Right kidney (tissue), 9 donors: ENCODE results near the gene SALL1.

Source experiments
- DNase-seq: peaks from one replicate; pipeline ENCODE4 v3.0.0-alpha.2; 2016
- long read RNA-seq, 8 donors: transcript quantifications; one replicate each; lab custom pipeline, GENCODE V29; 2026

The SALL1 gene
- long read RNA-seq, donor 1, full-length matches to known transcripts = 1 of 97 reads
- long read RNA-seq, donor 1, partial matches to known transcripts = 96 of 97 reads
- long read RNA-seq, donor 1, other reads (novel, unspliced or antisense) = 0 of 97 reads
- long read RNA-seq, donor 2, full-length matches to known transcripts = 1 of 48 reads
- long read RNA-seq, donor 2, partial matches to known transcripts = 47 of 48 reads
- long read RNA-seq, donor 2, other reads (novel, unspliced or antisense) = 0 of 48 reads
- long read RNA-seq, donor 3, partial matches to known transcripts = 34 of 35 reads
- long read RNA-seq, donor 3, other reads (novel, unspliced or antisense) = 0 of 35 reads
- long read RNA-seq, donor 4, partial matches to known transcripts = 88 of 88 reads
- long read RNA-seq, donor 4, other reads (novel, unspliced or antisense) = 0 of 88 reads
- long read RNA-seq, donor 5, full-length matches to known transcripts = 4 of 79 reads
- long read RNA-seq, donor 5, partial matches to known transcripts = 75 of 79 reads
- long read RNA-seq, donor 5, other reads (novel, unspliced or antisense) = 0 of 79 reads
- long read RNA-seq, donor 6, partial matches to known transcripts = 50 of 51 reads
- long read RNA-seq, donor 6, other reads (novel, unspliced or antisense) = 0 of 51 reads
- long read RNA-seq, donor 7 = 0 reads
- long read RNA-seq, donor 8, full-length matches to known transcripts = 3 of 71 reads
- long read RNA-seq, donor 8, partial matches to known transcripts = 68 of 71 reads
- long read RNA-seq, donor 8, other reads (novel, unspliced or antisense) = 0 of 71 reads

DNA sequence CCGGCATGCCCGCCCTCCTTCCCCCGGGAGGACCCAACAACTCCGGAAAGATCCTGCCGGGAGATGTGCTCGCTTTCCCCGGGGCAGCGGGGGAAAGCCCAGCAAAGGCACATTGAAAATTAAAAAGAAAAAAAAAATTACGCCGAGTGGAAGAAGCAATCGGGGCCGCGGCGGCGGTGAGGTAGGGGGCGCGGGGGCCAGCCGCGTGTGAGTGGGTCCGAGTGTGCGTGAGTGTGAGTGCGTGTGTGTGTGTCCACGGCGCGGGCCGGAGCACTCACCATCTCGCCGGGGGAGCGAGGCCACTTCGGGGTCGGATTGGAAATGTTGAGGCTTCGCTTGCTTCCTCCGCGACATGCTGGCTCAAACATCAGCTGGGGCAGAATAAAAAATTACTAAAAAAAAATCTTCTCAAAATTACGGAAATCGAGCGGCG lies at the start of gene SALL1:
SALL1 (minus strand) TSS at position 383 of the 433 bp plus-strand sequence; CDS start at position 354, 29 bp downstream.
- DNase-seq = peak; percentile 78

DNA sequence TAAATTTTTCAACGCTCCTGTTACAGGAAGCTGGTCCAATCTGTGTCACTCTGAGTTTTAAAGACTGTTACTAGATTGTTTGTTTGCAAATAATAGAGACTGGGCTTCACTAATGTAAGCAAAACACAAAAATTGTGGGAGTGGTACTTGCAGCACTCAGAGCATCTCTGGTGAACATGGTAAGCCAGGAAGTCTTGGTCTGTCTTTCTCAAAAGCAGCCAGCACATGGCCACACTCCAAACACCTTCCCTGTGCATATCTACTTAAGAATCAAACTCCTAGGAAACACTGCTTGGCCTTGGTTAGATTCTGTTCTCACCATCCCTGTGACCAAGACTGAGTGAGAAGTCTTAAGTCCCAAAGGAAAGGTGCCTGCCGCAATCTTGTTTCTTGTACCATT lies 49.7 kb upstream of the SALL1 start:
- DNase-seq = no peak

DNA sequence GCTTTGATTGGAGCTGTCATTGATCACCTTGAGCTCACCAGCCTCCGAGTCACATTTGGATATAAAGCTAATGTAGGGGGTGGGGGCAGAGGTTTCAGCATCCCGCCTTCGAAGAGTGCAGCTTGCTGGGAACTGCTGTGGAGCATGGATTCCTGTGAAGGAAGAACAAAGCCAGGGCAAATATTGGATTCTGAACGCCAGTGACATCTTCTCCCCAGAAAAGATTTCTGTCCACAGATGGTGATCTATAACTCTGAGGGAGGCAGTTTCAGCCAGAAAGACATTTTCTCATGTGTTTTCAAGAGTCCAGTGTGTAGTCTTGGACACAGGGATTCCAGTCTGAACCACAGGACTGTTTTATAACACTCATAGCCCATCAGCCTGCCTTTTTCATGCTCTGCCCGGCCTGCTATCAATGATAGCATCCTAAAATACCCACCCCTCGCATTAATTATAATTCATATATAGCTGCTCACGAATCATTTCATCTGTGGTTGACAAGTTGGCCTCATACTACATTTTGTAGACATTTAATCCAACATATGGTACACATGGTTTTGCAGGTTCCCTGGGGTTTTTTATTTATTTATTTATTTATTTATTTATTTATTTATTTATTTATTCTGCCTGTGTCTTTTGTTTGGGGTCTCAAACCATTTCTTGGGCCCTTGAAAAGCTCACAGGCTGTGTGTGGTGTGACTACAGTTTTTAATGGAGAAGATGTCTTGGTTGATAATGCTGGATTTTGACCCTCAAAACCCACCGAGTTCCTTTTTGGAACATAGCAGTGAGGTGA lies 47.1 kb upstream of the SALL1 start:
- DNase-seq = no peak

DNA sequence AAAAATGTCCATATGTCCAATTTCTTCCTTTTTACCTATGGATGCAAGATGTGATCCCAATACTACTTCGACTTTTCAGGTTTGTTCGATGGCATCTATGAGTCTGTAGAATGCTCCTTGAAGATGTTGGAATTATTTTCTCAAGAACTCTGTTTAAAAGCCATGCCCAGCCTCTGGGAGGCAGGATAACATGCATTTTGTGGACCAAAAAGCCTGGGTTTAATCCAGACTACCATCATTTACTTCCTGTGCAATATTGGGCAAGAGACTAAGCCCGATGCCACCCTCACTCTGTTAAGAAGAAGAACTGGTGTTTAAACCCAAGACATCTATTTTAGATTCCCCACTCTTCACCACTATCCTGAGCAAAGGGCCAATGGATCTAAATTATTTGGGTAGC lies 42.8 kb upstream of the SALL1 start:
- DNase-seq = no peak

DNA sequence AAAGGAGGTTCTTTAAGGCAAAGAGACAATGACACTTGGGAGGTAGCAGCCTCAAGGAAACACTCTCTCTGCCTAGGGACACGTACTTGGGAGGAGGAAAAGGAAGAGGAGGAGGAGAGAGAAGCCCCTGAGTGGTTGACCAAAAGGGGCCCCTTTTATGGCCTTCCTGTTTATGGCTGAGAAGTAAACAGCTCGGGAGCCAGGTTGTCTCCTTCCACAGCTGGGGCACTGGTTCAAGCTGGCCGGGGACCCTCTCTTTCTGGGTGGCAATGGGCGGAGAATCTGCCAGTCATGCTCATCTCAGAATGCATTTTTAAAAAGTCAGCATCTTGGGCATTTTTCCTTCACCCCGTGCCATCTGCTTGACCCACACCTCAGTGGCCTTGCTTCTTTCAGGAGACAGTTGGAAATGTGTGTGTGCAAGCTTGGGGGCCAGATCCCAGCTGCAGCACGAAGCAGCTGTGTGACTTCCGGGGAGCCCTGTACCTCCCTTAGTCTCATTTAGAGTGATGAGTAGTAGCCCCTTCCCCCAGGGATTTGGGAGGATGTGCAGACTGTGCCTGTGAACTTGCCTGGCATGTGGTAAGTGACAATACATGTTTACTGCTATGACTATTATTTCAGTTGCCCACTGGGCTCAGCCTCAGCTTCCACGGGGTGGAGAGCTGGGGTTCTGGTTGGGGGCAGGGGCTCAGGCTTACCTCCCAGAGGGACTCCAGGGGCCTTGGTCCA lies 33.8 kb upstream of the SALL1 start:
- no peak for DNase-seq

DNA sequence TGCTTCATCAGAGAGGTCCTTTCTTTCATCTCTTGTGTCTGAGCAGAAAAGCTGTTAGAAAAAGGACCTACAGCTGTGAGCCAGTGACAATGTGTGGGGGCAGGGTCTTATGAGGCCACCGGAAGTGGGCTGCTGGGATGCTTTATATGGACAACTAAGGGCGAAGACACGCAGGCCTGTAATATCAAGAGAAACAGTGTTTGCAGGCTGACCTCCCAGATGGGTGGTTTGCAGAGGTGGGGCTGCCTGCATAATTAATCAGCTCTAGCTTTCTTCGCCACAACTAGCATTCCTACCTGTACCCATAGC lies 30.4 kb upstream of the SALL1 start:
- DNase-seq = no peak

DNA sequence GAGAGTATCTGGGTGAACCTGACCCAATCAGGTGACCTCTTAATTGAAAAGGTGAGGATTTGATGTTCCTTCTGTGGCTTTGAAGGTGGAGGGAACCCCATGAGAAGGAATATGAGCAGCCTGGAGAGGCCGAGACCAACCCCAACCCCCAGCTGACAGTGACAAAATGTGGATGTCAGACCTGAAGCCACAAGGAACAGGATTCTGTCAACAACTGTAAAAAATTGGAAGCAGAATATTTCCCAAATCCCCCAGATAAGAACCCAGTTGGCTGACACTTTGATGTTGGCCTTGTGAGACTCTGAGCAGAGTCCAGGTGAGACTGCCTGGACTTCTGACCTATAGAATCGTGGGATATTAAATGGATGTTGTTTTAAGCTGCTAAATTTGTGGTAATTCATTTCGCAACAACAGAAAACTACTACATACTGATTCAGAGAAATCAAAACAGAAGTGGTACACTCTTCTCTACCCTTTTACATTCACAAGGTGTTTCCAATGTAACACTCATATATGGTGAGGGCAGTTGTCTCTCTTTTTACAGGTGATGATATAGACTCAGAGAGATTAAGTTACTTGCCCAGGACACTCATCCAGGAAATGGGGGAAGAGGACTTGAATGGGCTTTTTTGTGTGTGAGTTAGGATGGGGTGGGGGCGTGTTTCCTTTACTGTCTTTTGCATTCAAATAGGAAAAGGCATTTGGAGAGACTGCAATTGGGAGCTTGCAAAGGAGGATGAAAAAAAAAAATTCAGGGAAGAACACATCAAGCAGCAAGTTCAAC lies 29.8 kb upstream of the SALL1 start:
- DNase-seq = no peak

DNA sequence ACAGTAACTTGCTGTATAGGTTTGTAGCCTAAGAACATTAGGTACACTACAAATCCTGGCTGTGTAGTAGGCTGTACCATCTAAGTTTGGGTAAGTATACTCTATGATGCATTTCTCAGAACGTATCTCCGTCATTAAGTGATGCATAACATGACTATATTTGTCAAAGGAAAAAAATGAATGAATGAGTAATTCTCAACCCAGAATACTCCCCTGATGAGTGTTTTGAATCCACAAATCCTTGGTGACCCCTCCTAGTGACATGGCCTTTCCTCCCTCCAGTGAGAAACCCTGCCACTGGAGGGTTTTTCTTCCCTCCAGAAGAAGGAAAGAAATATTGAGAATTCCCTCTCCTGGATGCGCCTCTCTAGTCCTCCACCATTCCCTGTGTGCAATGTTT lies 24.0 kb upstream of the SALL1 start:
- DNase-seq = no peak

DNA sequence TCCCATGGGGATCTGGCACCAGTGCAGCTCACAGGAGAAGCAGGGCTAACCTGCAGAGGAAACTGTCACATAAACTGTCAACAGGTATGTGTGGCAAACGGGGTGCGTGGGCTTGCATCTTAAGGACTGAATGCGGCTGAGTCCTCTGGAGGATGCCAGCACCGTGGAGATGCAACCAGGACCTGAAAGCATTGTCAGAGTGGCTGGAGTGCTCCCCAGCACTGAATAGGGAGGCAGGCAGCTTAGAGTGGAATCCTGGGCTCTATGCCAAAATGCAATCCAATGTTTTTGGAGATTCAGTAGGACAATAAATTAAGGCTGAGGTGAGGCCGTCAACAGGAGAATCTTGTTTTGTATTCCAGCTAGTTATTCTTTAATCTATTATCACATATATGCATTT lies 21.3 kb upstream of the SALL1 start:
- DNase-seq = no peak

DNA sequence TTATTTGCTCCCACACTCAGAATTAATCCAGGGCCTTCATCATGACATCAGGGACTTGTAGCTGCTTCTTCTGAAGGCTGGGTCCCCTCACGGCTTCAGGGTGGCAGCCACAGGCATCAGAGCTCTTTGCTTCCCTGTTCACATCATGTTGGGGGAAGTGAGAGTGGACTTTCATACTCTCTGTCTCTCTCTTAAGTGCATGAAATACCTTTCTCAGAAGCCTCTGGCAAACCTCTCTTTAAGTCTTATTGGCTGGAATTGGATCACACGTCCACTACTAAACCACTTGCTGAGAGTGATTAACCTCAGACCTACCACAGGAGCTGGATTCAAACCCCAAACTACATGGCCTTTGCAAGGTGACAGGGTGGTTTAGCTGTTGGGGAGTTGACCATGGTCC lies 17.7 kb upstream of the SALL1 start:
- no peak for DNase-seq

DNA sequence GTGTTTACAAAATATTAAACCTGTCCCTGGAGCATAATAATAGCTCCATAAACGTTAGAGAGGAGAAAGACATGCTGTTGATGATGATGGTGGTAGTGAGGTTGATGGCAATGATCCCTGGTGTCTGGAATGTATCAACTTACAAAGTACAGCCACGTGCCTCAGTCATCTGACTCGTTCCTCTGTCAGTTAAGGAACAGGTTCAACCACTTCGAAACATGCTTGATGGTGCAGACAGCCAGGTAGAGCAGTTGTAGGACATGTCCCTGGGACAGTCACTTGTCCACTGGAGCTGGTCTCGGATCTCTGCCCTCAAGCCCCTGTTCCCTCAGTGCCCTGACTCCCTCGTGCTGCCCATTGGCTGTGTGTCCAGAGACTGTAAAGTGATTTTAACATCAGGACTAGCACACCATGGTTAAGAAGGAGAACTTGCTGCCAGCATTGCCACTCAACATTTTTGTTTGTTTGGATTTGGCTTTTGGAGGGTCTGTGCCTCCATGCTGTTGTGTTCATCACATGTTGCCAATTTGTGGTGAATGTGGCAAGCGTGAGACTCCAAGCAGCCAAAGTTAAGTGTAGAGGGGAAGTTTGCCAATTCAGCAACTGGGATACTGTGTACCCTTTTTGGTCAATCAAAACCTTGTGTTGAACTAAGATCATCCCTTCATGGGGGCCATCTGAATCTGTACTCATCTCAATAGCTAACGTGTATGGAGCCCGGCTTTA lies 16.3 kb upstream of the SALL1 start:
- DNase-seq = no peak

DNA sequence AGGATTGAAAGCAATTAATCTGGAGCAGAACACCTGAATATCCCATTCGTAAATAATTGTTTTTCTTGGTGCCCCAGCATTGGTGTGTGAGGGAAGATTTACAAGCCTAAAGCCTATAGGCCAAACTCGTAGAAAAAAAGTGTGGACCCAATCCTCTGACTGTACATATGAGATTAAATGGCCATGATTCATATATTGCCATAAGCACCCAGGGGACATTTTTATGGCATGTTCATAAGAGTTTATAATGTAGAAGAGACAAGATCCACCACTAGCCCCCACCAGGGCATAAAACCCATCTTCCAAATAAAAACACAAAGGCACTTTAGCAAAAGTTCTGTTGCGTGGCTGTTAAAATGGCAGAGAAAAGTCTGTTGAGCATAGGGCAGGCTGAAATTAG lies 15.5 kb upstream of the SALL1 start:
- no peak for DNase-seq

DNA sequence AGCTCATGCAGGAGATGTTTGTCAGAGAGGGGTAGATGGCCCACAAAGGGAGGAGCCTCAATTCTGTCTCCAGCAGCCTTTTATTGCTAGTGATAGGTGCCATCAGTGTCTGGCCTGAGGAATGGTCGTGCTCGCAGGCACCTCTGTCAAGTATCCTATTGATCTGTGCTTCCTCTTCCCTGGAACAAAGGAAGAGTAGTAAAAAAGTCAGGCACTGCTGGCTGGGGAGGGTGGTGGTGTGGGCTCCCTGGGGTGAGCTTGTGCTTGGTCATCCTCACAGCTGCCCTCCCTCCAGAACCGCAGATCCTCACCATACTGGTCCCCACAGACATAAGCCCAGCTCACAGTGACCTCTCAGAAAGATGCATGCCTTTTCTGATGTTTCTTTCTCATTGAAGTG lies 15.0 kb upstream of the SALL1 start:
- no peak for DNase-seq

DNA sequence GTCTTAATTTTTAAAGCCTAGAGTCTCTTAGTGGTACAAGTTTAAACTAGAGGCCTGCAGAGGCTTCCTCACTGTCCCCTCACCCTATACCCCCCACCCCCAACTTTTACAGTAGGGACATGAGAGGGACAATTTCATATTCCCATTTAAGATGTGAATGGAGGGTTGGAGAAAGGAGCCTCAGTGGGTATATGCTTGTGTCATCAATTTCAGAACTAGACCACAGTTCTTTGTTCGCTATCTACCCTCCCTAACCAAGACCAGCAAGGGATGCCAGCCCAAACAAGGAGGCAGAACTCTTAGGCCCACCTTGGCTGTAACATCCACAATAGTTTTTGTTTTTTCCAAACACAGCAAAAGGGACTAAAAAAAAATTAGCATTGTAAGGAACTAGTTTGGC lies 14.0 kb upstream of the SALL1 start:
- DNase-seq = no peak

DNA sequence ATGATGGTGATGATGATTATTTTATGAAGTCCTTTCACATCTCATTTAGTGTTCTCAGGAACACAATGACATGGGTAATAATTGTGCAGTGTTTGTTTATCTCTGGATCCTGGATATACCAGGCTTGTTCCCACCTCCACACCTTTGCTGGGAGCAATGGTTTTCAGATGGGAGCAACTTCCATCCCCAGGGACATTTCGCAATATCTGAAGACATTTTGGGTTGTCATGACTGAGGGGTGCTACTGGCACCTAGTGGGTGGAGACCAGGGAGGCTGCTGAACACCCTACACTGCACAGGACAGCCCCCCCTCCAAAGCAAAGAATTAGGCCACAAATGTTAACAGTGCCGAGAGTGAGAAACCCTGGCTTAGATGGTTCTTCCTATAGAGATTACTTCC lies 13.5 kb upstream of the SALL1 start:
- DNase-seq = no peak

DNA sequence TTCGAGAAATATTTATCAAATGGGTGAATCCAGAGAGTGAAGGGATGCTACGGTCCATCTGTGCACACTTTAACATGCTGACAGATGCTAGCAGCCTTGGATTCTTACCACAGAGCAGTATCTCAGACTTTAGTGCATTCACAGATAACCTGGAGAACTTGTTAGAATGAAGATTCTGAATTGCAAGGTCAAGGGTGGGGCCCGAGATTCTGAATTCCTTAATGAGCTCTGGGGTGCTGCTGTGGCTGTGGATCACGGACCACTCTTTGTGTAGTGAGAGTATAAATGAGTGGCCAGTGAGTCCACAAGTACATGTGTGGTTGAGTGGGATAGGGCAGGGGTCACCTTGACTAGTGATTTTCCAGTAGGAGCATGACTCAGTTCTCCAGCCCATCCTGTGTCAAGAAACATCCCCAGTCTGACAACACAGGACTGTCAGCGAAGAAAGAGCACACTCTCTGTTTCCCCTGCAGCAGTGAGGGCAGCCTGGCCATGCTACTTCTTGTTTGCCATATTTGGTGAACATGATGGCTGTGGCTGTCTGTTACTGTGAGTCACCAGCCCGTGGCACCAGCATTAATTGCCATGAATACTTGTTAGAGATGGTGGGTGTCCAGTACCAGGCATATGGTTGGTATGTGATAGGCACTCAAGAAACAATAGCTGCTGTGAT lies 13.0 kb upstream of the SALL1 start:
- no peak for DNase-seq

DNA sequence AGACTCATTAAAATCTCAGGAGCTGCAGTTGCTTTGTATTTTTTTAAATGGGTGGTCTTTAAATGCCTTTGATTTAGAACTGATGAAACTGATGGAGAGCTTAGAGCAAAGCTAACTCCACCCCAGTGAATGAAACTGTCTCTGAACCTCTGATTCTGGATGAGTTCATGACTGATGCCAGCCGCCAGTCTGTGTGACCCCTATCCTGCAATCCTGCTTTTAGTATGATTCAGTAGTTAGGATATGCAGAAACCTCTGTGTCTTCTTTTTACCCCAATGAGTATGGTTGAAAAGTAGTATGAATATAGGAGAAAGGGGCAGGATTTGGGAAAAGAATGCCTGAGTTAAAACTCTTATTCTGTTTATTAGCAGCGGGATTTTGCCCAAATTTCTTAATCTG lies 12.3 kb upstream of the SALL1 start:
- DNase-seq = no peak

DNA sequence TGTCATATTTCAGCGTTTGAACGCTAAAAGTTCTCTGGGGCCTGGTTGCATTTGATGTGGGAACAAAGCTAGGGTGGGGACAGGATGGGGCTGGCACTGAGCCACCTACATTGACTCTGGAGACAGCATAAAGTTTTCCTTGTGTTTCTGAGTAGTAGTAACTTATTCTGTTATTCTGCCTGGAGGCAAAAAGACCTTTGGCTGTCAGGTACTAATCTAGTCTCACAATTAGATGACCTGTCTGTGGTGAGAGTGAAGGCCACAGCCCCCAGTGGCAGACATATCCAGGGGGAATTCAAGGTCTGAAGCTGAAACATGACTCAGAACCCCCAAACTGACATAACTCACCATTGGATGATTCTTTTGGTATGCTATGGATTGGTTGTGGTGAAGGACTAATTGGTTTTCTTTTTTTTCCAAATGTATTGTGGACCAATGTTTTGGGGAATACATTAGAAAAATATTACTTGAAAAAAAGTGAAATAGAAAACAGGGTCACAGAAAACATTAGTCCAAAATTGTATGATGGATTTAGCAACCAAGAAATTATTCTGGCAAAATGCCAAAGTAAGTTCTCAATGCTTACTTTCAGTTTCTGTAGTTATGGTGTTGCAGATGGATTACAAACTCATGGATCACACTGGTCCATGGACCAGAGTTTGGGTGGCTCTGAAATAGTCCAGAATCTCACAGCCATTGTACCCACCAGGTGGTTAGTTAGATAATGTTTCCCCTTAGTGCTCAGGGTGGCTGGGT lies 10.5 kb upstream of the SALL1 start:
- no peak for DNase-seq

DNA sequence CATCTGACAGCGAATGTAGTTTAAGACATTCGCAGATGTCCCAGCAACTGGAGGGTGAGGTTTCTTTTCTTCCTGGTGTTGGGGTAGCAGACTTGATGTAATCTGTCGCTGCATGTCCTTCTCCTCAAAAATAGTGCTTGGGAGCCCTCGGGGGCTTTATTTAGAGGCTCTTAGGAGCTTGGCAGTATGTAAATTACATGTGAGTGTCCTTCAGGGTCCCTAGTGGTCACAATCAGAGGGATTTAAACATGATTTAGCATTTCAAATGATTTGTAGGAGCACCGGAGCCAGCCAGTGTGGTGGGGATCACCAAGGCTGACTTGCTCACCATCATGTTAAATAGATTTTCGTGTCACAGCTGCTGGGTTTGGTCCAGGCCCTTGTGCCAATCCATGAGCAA lies 8.8 kb upstream of the SALL1 start:
- DNase-seq = no peak

DNA sequence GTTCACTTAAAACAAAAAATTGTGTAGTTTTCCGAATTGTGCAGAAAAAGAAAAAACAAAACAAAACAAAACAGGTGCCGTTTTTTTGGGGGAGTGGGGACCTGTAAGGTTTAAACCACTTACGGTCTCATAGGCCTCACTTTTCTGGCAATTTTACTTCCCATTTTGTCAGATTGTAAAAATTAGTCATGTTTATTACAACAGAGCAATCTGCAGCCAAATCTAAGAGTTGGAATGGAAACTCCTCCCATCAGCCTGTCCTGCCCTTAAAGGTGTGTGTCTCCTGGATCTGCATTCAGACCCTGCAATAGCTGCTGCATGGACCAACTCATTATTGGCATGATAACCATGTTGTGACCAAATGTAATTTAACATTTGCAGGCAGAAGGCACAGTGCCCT lies 8.2 kb upstream of the SALL1 start:
- DNase-seq = no peak
